ENCODE results near the gene NUBPL.

The NUBPL gene

GRCh38 chr14:31556191-31556590 is 5.0 kb upstream of the NUBPL start:
- TF ChIP-seq CTCF (IDR thresholded peaks at IDR 0.05; ENCODE audit: borderline replicate concordance, control extremely low read depth, extremely low read depth, insufficient read depth, missing control alignments): no peak
- in situ Hi-C loops (cut with MboI; ENCODE audit: low sequenced_read_pairs, unreplicated experiment): no loop called here

GRCh38 chr14:31559939-31560338 is 1.3 kb upstream of the NUBPL start:
- DNase-seq (ENCODE audit: low spot score): no peak
- no peak for TF ChIP-seq CTCF (IDR thresholded peaks at IDR 0.05; ENCODE audit: borderline replicate concordance, control extremely low read depth, extremely low read depth, insufficient read depth, missing control alignments)
- in situ Hi-C loops (cut with MboI; ENCODE audit: low sequenced_read_pairs, unreplicated experiment): no loop called here

More at GRCh38 chr14:31556191-31556590, 5.0 kb upstream of the NUBPL start:
- no peak for DNase-seq (ENCODE audit: low spot score)

GRCh38 chr14:31560759-31561154 is 447 bp upstream of the NUBPL start:
- no peak for DNase-seq (ENCODE audit: low spot score)
- no peak for TF ChIP-seq CTCF (IDR thresholded peaks at IDR 0.05; ENCODE audit: borderline replicate concordance, control extremely low read depth, extremely low read depth, insufficient read depth, missing control alignments)
- in situ Hi-C loops (cut with MboI; ENCODE audit: low sequenced_read_pairs, unreplicated experiment): no loop called here

GRCh38 chr14:31564194-31564593 is 3.0 kb downstream of the NUBPL start:
- DNase-seq (ENCODE audit: low spot score): no peak
- in situ Hi-C loops (cut with MboI; ENCODE audit: low sequenced_read_pairs, unreplicated experiment): no loop called here
- no peak for TF ChIP-seq CTCF (IDR thresholded peaks at IDR 0.05; ENCODE audit: borderline replicate concordance, control extremely low read depth, extremely low read depth, insufficient read depth, missing control alignments)

- in situ Hi-C loops (cut with MboI; ENCODE audit: low sequenced_read_pairs, unreplicated experiment): no loop called here
- TF ChIP-seq CTCF (IDR thresholded peaks at IDR 0.05; ENCODE audit: borderline replicate concordance, control extremely low read depth, extremely low read depth, insufficient read depth, missing control alignments): no peak
- no peak for DNase-seq (ENCODE audit: low spot score)
Measured at GRCh38 chr14:31566456-31566855, 5.3 kb downstream of the NUBPL start.

- TF ChIP-seq CTCF (IDR thresholded peaks at IDR 0.05; ENCODE audit: borderline replicate concordance, control extremely low read depth, extremely low read depth, insufficient read depth, missing control alignments): no peak
- in situ Hi-C loops (cut with MboI; ENCODE audit: low sequenced_read_pairs, unreplicated experiment): no loop called here
- DNase-seq (ENCODE audit: low spot score): no peak
Measured at GRCh38 chr14:31567655-31568054, 6.5 kb downstream of the NUBPL start.

GRCh38 chr14:31568161-31568560 is 7.0 kb downstream of the NUBPL start:
- no peak for TF ChIP-seq CTCF (IDR thresholded peaks at IDR 0.05; ENCODE audit: borderline replicate concordance, control extremely low read depth, extremely low read depth, insufficient read depth, missing control alignments)
- no peak for DNase-seq (ENCODE audit: low spot score)
- in situ Hi-C loops (cut with MboI; ENCODE audit: low sequenced_read_pairs, unreplicated experiment): no loop called here
